CD8-positive, alpha-beta memory T cell (primary cell): Measurements from ENCODE around the gene MICU2. TPM values are rescaled to one million over a fixed set of nuclear protein-coding genes. Genes with fewer than 3 reads are reported as not detected.

Source experiments
- CTCF ChIA-PET: fragments of 350-600 bp; sonication (Branson Sonifier 250); formaldehyde crosslinking; loops from one replicate; lab custom pipeline; 2021; ENCODE audit warnings: antibody characterized with exemption; lab: Charles Lee
- POLR2A ChIA-PET: fragments of 350-600 bp; sonication (Branson Sonifier 250); formaldehyde crosslinking; loops from one replicate; lab custom pipeline; 2021; ENCODE audit warnings: antibody characterized with exemption; lab: Charles Lee
- DNase-seq, 5 donors: peaks; one replicate each; pipeline versions ENCODE4 v3.0.0 to v3.0.0-alpha.2; 2020 to 2022; ENCODE audit warnings: mixed read lengths in 1 of 5
- H3K27ac ChIP-seq: one replicate; pipeline ENCODE4 v1.7.0; 2013; ENCODE audit warnings: low read depth, mild to moderate bottlenecking, low read length, moderate library complexity
- H3K27me3 ChIP-seq: 2 replicates; pipeline ENCODE4 v1.7.0; 2013; ENCODE audit warnings: low read length, mild to moderate bottlenecking; ENCODE audit not compliant: insufficient read depth, poor library complexity, severe bottlenecking
- H3K36me3 ChIP-seq: 2 replicates; pipeline ENCODE4 v1.7.0; 2013; ENCODE audit warnings: mild to moderate bottlenecking, low read length, moderate library complexity; ENCODE audit not compliant: insufficient read depth
- H3K4me1 ChIP-seq: 2 replicates; pipeline ENCODE4 v1.7.0; 2013; ENCODE audit warnings: mild to moderate bottlenecking, low read length, moderate library complexity; ENCODE audit not compliant: insufficient read depth
- H3K4me3 ChIP-seq: 2 replicates; pipeline ENCODE4 v1.7.0; 2013; ENCODE audit warnings: mild to moderate bottlenecking, low read length
- H3K9me3 ChIP-seq: 2 replicates; pipeline ENCODE4 v1.7.0; 2013; ENCODE audit warnings: mild to moderate bottlenecking, low read length
- H3K27ac Mint-ChIP-seq, 8 donors: one replicate each; pipeline ENCODE4 v1.8.0; 2020 to 2021; ENCODE audit warnings: mixed read lengths in 8 of 8, mild to moderate bottlenecking in 6 of 8, inconsistent platforms in 3 of 8, moderate library complexity in 3 of 8
- H3K27me3 Mint-ChIP-seq, 2 donors: one replicate each; pipeline ENCODE4 v1.8.0; 2020 to 2021; ENCODE audit warnings: mixed read lengths in 2 of 2, mild to moderate bottlenecking in 1 of 2, moderate library complexity in 1 of 2
- H3K36me3 Mint-ChIP-seq, 3 donors: one replicate each; pipeline ENCODE4 v1.8.0; 2020 to 2021; ENCODE audit warnings: mixed read lengths in 3 of 3, inconsistent platforms in 1 of 3, mild to moderate bottlenecking in 1 of 3
- H3K4me1 Mint-ChIP-seq, 3 donors: one replicate each; pipeline ENCODE4 v1.8.0; 2020 to 2021; ENCODE audit warnings: mixed read lengths in 3 of 3, inconsistent platforms in 1 of 3, mild to moderate bottlenecking in 1 of 3
- H3K4me3 Mint-ChIP-seq, 7 donors: one replicate each; pipeline ENCODE4 v1.8.0; 2020 to 2021; ENCODE audit warnings: mixed read lengths in 7 of 7, mild to moderate bottlenecking in 6 of 7, moderate library complexity in 4 of 7, inconsistent platforms in 2 of 7
- H3K9me3 Mint-ChIP-seq, 5 donors: one replicate each; pipeline ENCODE4 v1.8.0; 2020 to 2022; ENCODE audit warnings: mixed read lengths in 5 of 5, mild to moderate bottlenecking in 3 of 5, moderate library complexity in 2 of 5, inconsistent platforms in 1 of 5
- polyA plus RNA-seq: library from polyadenylated mRNA; unstranded; fragments of 300-500 nt; fragmentation: Illumina TruSeq; gene quantifications from one replicate; pipeline ENCODE4 v1.2.3, GENCODE V29; 2021
- total RNA-seq, 2 experiments: library from RNA; stranded (reverse); gene quantifications; one replicate each; pipeline ENCODE4 v1.2.3, GENCODE V29; 2021

The MICU2 gene
- total and polyA plus RNA-seq, 3 experiments from 2014 or later: 36.0 to 47.6 (median 38.5) TPM

- no peak for DNase-seq
- H3K9me3 ChIP-seq: no peaks in the 10 kb centered on the region
- no peak overlapping the region for H3K4me3 ChIP-seq
- H3K27ac ChIP-seq: no peak overlapping the region
- Mint-ChIP-seq H3K36me3 (peaks cover 3 to 12% (median 7%) of the 10 kb centered on the region in 3 donors), H3K4me1 (peaks cover 54 to 76% (median 72%) of the 10 kb centered on the region in 3 donors), H3K27ac (peak overlapping the region in 3 of 8 donors; percentile 7 to 64 (median 28)), H3K4me3 (no peak overlapping the region), H3K9me3 (peaks cover 0 to 2% (median 0%) of the 10 kb centered on the region in 5 donors), H3K27me3 (no peaks in the 10 kb centered on the region)
- H3K27me3 ChIP-seq: no peaks in the 10 kb centered on the region
- no peaks in the 10 kb centered on the region for H3K36me3 ChIP-seq
- H3K4me1 ChIP-seq: no peaks in the 10 kb centered on the region
- POLR2A ChIA-PET: no interaction called here
- CTCF ChIA-PET: no interaction called here
Measured at GRCh38 chr13:21443171-21443570, 160.8 kb downstream of the MICU2 start.

Other genes with a start within 250 kb of the MICU2 start
- 10 to 100 TPM; 50.4 to 58.8 TPM for gene ZDHHC20, start 144.9 kb downstream of the MICU2 start, total RNA-seq
- gene ZDHHC20, start 144.9 kb downstream of the MICU2 start, polyA plus RNA-seq: 35.5 TPM
- 1 to 10 TPM; 1.7 to 2.3 TPM for gene FGF9, start 66.9 kb upstream of the MICU2 start, total RNA-seq
- 2.3 TPM for gene FGF9, start 66.9 kb upstream of the MICU2 start, polyA plus RNA-seq